NT2/D1 (cell line): ENCODE data around the gene USP35.

Source experiments
- SUZ12 ChIP-seq: IDR thresholded peaks from 2 replicates; pipeline ENCODE4 v1.6.1; 2011; ENCODE audit not compliant: insufficient read length, insufficient read depth; ENCODE audit errors: extremely low read depth
- YY1 ChIP-seq: IDR thresholded peaks from 2 replicates; pipeline ENCODE4 v1.6.1; 2011; ENCODE audit not compliant: insufficient read length, insufficient read depth
- ZNF274 ChIP-seq: IDR thresholded peaks from 2 replicates; pipeline ENCODE4 v1.6.1; 2011; ENCODE audit warnings: mild to moderate bottlenecking, low read depth, low read length

- no peak for TF ChIP-seq YY1
- TF ChIP-seq ZNF274 = no peak
- no peak for TF ChIP-seq SUZ12
Measured at GRCh38 chr11:78202733-78203167, 14.0 kb downstream of the USP35 start.
